ENCODE data around the gene TGFBR3. TPM values are rescaled to one million over a fixed set of nuclear protein-coding genes. Genes with fewer than 3 reads are reported as not detected.

The TGFBR3 gene
- total and polyA plus RNA-seq, 9 of the 15 experiments (the other 6 are each of a cell fraction or from before 2014, with no cell fraction given) = 3.6 to 32.4 (median 15.6) TPM

GRCh38 chr1:91768786-91769725 is 116.9 kb downstream of the TGFBR3 start:
- H4K20me1 ChIP-seq (replicated peaks; ENCODE audit: control insufficient read depth, insufficient read depth, low read length) = no peaks in the 10 kb centered on the region
- no peak overlapping the region for H3K4me3 ChIP-seq
- H3K9ac ChIP-seq (ENCODE audit: insufficient read depth in 1 of 2, low read depth in 2 of 2, low read length in 2 of 2) = no peak overlapping the region
- peak overlapping the region; percentile 45; the same call in 2 of the 3 replicates for H3K27ac ChIP-seq (ENCODE audit: extremely low read depth, low read depth, low read length)
- intact Hi-C loops (cut with micrococcal nuclease) = no loop called here
- FAIRE-seq (peak; percentile 75), ATAC-seq (peak; percentile 50), DNase-seq (ENCODE audit: extremely low read depth in 1 of 4, low spot score in 3 of 4) (peak; percentile 29 to 60 (median 41))
- CTCF ChIA-PET (ENCODE audit: low intra/inter-chr PET ratio) = no interaction called here
- H2AFZ ChIP-seq (ENCODE audit: low read depth, low read length) = peak overlapping the region; percentile 56
- WGBS (ENCODE audit: insufficient coverage, low coverage, missing lambda C conversion rate) = 44% methylated on average over 9 of the region's 9 CpGs
- peaks cover 12 to 29% of the 10 kb centered on the region in 2 experiments for H3K4me1 ChIP-seq (replicated peaks in 1 of 2; ENCODE audit: control insufficient read depth in 2 of 2, insufficient read depth in 2 of 2, low read length in 2 of 2)
- H3K4me2 ChIP-seq (ENCODE audit: insufficient read depth, low read length) = no peak overlapping the region
- no peaks in the 10 kb centered on the region for H3K79me2 ChIP-seq (ENCODE audit: control insufficient read depth, insufficient read depth, low read length)
- POLR2A ChIA-PET = interaction anchor here (1.0 to 1.2 kb wide), 2 partner anchors 8 to 182 kb away, joined by 3 to 4 read pairs; no protein-coding TSS in a partner anchor
- in situ Hi-C loops (cut with MboI) = no loop called here
- no peaks in the 10 kb centered on the region for H3K27me3 ChIP-seq (ENCODE audit: control insufficient read depth in 2 of 2, insufficient read depth in 2 of 2, low read length in 2 of 2)
- H3K36me3 ChIP-seq (ENCODE audit: control insufficient read depth, insufficient read depth, low read length) = 0 out of 3 replicates have a peak, but pooled peaks cover 3% of the 10 kb centered on the region
- no peaks in the 10 kb centered on the region for H3K9me3 ChIP-seq (replicated peaks; ENCODE audit: control insufficient read depth, insufficient read depth, low read depth, low read length)
- no TSS peak for BruUV-seq (replicated peaks)
- H3K9me1 ChIP-seq (ENCODE audit: control insufficient read depth, insufficient read depth, low read length) = no peaks in the 10 kb centered on the region
- no peak for TF ChIP-seq MYNN (IDR thresholded peaks at IDR 0.05)
- TF ChIP-seq MYNN (CRISPR knock-in tag; IDR thresholded peaks at IDR 0.05) = no peak
- TF ChIP-seq FOS (IDR thresholded peaks at IDR 0.05; ENCODE audit: extremely low read depth, insufficient read length) = no peak
- TF ChIP-seq CC2D1A (IDR thresholded peaks at IDR 0.05) = no peak
- peak; percentile 42; the same call in 1 of the 2 replicates for TF ChIP-seq CBFA2T2 (conservative IDR thresholded peaks at IDR 0.05)
- TF ChIP-seq ZC3H11A (IDR thresholded peaks at IDR 0.05; ENCODE audit: low read depth, low read length) = no peak
- no peak for TF ChIP-seq DNMT1 (IDR thresholded peaks at IDR 0.05)
- TF ChIP-seq NKRF (IDR thresholded peaks at IDR 0.05; ENCODE audit: borderline replicate concordance) = no peak
- no peak for TF ChIP-seq SUPT5H (IDR thresholded peaks at IDR 0.05)
- TF ChIP-seq FOSL1 (tag; conservative IDR thresholded peaks at IDR 0.05) = peak; percentile 84
- TF ChIP-seq RB1 (IDR thresholded peaks at IDR 0.05; ENCODE audit: low read depth) = no peak
- no peak for TF ChIP-seq CBX2 (IDR thresholded peaks at IDR 0.05; ENCODE audit: insufficient read depth, low read length, poor library complexity, severe bottlenecking)
- no peak for TF ChIP-seq ZBTB2 (IDR thresholded peaks at IDR 0.05)
- no peak for TF ChIP-seq ARNT (IDR thresholded peaks at IDR 0.05)
- TF ChIP-seq ZEB2 (IDR thresholded peaks at IDR 0.05) = peak; percentile 34; the same call in 1 of the 2 replicates
- TF ChIP-seq RBFOX2 (IDR thresholded peaks at IDR 0.05; ENCODE audit: low read depth, low read length) = no peak
- peak; percentile 57; the same call in 1 of the 2 replicates for TF ChIP-seq SMARCA4 (IDR thresholded peaks at IDR 0.05)
- no peak for TF ChIP-seq ZBTB43 (CRISPR knock-in tag; IDR thresholded peaks at IDR 0.05)
- no peak for TF ChIP-seq TAF9B (IDR thresholded peaks at IDR 0.05; ENCODE audit: partially characterized antibody)
- TF ChIP-seq ZNF76 (CRISPR knock-in tag; IDR thresholded peaks at IDR 0.05; ENCODE audit: borderline replicate concordance) = no peak
